Measurements from ENCODE around the gene TCERG1L.

DNA sequence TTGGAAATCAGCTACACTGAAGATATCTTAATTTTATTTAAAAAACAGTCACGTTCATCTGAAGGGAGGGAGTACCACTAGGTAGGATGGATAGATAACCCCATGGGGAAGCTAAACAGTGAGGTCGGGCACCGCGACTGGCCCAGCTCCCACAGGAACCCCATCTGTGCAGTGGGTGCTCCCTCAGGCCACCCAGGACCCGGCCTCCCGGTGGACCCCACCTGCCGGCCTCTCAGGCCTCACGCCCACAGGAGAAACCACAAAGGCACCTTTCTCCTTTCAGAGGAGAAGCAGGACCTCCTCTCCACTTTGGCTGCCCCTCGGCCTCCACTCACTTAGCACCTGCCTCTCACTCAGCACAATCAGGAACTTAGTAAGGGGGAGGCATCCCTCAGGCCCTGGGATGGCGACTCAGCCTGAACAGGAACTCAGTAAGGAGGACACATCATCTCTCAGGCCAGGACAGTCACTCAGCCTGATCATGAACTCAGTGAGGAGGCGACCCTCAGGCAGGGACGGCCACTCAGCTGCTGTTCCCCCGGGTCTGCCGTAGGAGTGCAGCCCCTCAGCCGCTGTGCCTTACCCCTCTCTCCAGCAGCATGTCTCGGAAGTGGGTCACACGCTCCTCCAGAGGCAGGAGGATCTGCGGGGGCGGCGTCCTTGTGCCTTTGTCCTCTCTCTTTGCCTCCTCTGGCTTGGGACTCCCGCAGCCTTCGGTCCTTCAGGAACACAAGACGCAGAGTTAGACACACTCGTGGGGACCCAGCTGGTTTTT lies 195.1 kb downstream of the TCERG1L start:
- no peak for TF ChIP-seq TAF1 (IDR thresholded peaks at IDR 0.05; ENCODE audit: borderline replicate concordance, low read depth, low read length)
- TF ChIP-seq POLR2A (IDR thresholded peaks at IDR 0.05; ENCODE audit: low read depth, low read length) = no peak
